Fibroblast of lung (primary cell): ENCODE measurements around the gene VPS72.

Source experiments
- EZH2 ChIP-seq: IDR thresholded peaks from 2 replicates; pipeline ENCODE4 v1.5.1; 2012; ENCODE audit warnings: low read length, control low read depth, mild to moderate bottlenecking; ENCODE audit errors: missing control alignments
- TF ChIP-seq, protein P1 (sequence below), 2 donors: IDR thresholded peaks in 1 of 2; conservative IDR thresholded peaks in 1 of 2; 1 replicate in 1 of 2; 2 replicates in 1 of 2; pipeline ENCODE4 v1.5.1; 2011 to 2012; ENCODE audit warnings: low read length in 2 of 2, control low read depth in 1 of 2, inconsistent platforms in 1 of 2, low read depth in 1 of 2, mild to moderate bottlenecking in 1 of 2

DNA sequence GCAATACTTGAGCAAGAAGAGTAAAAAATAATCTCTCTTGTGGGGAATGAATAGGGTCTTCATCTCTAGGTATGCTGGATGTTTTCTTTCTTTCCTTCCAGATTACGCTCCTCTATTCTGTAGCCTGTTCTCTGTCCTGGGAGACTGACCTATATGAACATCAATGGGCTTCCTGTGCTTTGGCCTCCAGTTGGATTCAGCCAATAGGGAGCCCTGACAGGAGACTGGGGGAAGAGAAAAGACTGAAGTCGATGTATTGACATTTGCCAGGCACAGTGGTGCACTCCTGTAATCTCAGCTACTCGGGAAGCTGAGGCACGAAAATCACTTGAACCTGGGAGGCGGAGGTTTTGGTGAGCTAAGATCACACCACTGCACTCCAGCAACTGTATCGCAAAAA lies 61.2 kb downstream of the VPS72 start:
- TF ChIP-seq, protein P1, sequence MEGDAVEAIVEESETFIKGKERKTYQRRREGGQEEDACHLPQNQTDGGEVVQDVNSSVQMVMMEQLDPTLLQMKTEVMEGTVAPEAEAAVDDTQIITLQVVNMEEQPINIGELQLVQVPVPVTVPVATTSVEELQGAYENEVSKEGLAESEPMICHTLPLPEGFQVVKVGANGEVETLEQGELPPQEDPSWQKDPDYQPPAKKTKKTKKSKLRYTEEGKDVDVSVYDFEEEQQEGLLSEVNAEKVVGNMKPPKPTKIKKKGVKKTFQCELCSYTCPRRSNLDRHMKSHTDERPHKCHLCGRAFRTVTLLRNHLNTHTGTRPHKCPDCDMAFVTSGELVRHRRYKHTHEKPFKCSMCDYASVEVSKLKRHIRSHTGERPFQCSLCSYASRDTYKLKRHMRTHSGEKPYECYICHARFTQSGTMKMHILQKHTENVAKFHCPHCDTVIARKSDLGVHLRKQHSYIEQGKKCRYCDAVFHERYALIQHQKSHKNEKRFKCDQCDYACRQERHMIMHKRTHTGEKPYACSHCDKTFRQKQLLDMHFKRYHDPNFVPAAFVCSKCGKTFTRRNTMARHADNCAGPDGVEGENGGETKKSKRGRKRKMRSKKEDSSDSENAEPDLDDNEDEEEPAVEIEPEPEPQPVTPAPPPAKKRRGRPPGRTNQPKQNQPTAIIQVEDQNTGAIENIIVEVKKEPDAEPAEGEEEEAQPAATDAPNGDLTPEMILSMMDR (conservative IDR thresholded peaks at IDR 0.05 in 1 of 2, IDR thresholded peaks at IDR 0.05 in 1 of 2; ENCODE audit: low read depth in 1 of 2, low read length in 2 of 2), result no peak
- no peak for TF ChIP-seq EZH2
